GM15510 (cell line): ENCODE data around the gene SUGCT.

Experiments used
- POLR2A ChIP-seq: IDR thresholded peaks from 3 replicates; pipeline ENCODE4 v1.6.1; 2011; ENCODE audit warnings: borderline replicate concordance; ENCODE audit not compliant: insufficient read length; ENCODE audit errors: extremely low read depth

SUGCT gene

GRCh38 chr7:40584667-40585433 is 450.0 kb downstream of the SUGCT start:
- TF ChIP-seq POLR2A, result no peak

GRCh38 chr7:40586197-40586596 is 451.4 kb downstream of the SUGCT start:
- no peak for TF ChIP-seq POLR2A

- no peak for TF ChIP-seq POLR2A
Observed at GRCh38 chr7:40587419-40587818, 452.6 kb downstream of the SUGCT start.

GRCh38 chr7:40595129-40595528 is 460.3 kb downstream of the SUGCT start:
- no peak for TF ChIP-seq POLR2A

- TF ChIP-seq POLR2A, result no peak
Observed at GRCh38 chr7:40595832-40596231, 461.0 kb downstream of the SUGCT start.

- TF ChIP-seq POLR2A, result no peak
Observed at GRCh38 chr7:40597517-40597916, 462.7 kb downstream of the SUGCT start.

GRCh38 chr7:40598915-40599314 is 464.1 kb downstream of the SUGCT start:
- no peak for TF ChIP-seq POLR2A

- no peak for TF ChIP-seq POLR2A
Observed at GRCh38 chr7:40599836-40600235, 465.0 kb downstream of the SUGCT start.

- TF ChIP-seq POLR2A, result no peak
Observed at GRCh38 chr7:40604601-40605438, 470.0 kb downstream of the SUGCT start.

- TF ChIP-seq POLR2A, result no peak
Observed at GRCh38 chr7:40608321-40609075, 473.7 kb downstream of the SUGCT start.

GRCh38 chr7:40610461-40610860 is 475.7 kb downstream of the SUGCT start:
- no peak for TF ChIP-seq POLR2A

GRCh38 chr7:40611095-40611871 is 476.5 kb downstream of the SUGCT start:
- TF ChIP-seq POLR2A, result no peak

GRCh38 chr7:40612298-40612697 is 477.5 kb downstream of the SUGCT start:
- TF ChIP-seq POLR2A, result no peak

- TF ChIP-seq POLR2A, result no peak
Observed at GRCh38 chr7:40619647-40620046, 484.8 kb downstream of the SUGCT start.
